A549 (cell line): ENCODE measurements around the gene MAP3K8. TPM values are rescaled to one million over a fixed set of nuclear protein-coding genes. Genes with fewer than 3 reads are reported as not detected.
A peak's percentile ranks its signal among the peaks of the same experiment; 100 is the strongest.

Experiments
- ATAC-seq, 2 experiments: fragments of 200-7000 bp in 1 of 2; fragments of >200 bp in 1 of 2; cut with Nextera tagmentation in 1 of 2; cut with Tn5 transposase in 1 of 2; 3 replicates each; pipeline versions ENCODE4 v1.8.0 to v1.9.1; 2018 to 2020; ENCODE audit warnings: mild to moderate bottlenecking in 1 of 2, moderate library complexity in 1 of 2
- CTCF ChIA-PET: fragments of 300-600 bp; sonication (Branson Sonifier 250); formaldehyde crosslinking; extraction: SDS; loops from one replicate; lab custom pipeline; 2021; ENCODE audit warnings: antibody characterized with exemption, inconsistent platforms; lab: Yijun Ruan, JAX
- POLR2A ChIA-PET: fragments of 350-600 bp; formaldehyde crosslinking; extraction: SDS; loops from one replicate; lab custom pipeline; 2021; ENCODE audit warnings: antibody characterized with exemption, inconsistent platforms; lab: Yijun Ruan, JAX
- DNase-seq, 2 experiments: peaks; one replicate each; pipeline versions ENCODE4 v3.0.0 to v3.0.0-alpha.2; 2011 to 2016; ENCODE audit warnings: low read depth in 1 of 2, low spot score in 1 of 2
- FAIRE-seq: peaks from 2 replicates; lab custom pipeline; 2011; peaks lifted over from hg19 to GRCh38; lab: Jason Lieb, UNC
- H3K27ac ChIP-seq, 2 experiments: fragments of >200 bp; sonication (Bioruptor Twin); formaldehyde crosslinking; 3 replicates each; pipeline ENCODE4 v1.5.1; 2016 to 2017
- H3K4me1 ChIP-seq: fragments of >200 bp; sonication (Bioruptor Twin); formaldehyde crosslinking; 3 replicates; pipeline ENCODE4 v1.6.1; 2016
- H3K4me2 ChIP-seq: fragments of >200 bp; sonication (Bioruptor Twin); formaldehyde crosslinking; 3 replicates; pipeline ENCODE4 v1.6.1; 2016
- H3K4me3 ChIP-seq: fragments of >200 bp; sonication (Bioruptor Twin); formaldehyde crosslinking; 3 replicates; pipeline ENCODE4 v1.5.1; 2016
- H3K9me3 ChIP-seq: fragments of >200 bp; sonication (Bioruptor Twin); formaldehyde crosslinking; 3 replicates; pipeline ENCODE4 v1.6.1; 2016
- BHLHE40 ChIP-seq: IDR thresholded peaks from 2 replicates; pipeline ENCODE4 v1.6.1; 2012; ENCODE audit warnings: low read depth, low read length, inconsistent platforms
- CEBPB ChIP-seq, 2 experiments: fragments of >200 bp in 1 of 2; sonication (Bioruptor Twin) in 1 of 2; formaldehyde crosslinking in 1 of 2; IDR thresholded peaks; 2 replicates each; pipeline ENCODE4 v1.6.1; 2012 to 2016
- CHD2 ChIP-seq: fragments of 150-350 bp; IDR thresholded peaks from 2 replicates; pipeline ENCODE4 v1.6.1; 2014; ENCODE audit warnings: low read length; ENCODE audit not compliant: partially characterized antibody
- E2F6 ChIP-seq: IDR thresholded peaks from 2 replicates; pipeline ENCODE4 v1.6.1; 2012; ENCODE audit warnings: low read depth, borderline replicate concordance
- FOSL2 ChIP-seq, 2 experiments: fragments of 450-650 bp in 1 of 2; fragments of >200 bp in 1 of 2; sonication (Bioruptor Twin) in 1 of 2; formaldehyde crosslinking; IDR thresholded peaks; 2 replicates each; pipeline versions ENCODE4 v1.5.0 to v1.6.1; 2016 to 2020; ENCODE audit warnings: mild to moderate bottlenecking in 1 of 2, moderate library complexity in 1 of 2
- GATA3 ChIP-seq: IDR thresholded peaks from 2 replicates; pipeline ENCODE4 v1.6.1; 2012; ENCODE audit warnings: borderline replicate concordance
- HES2 ChIP-seq: fragments of >200 bp; sonication (Bioruptor Twin); formaldehyde crosslinking; IDR thresholded peaks from 2 replicates; pipeline ENCODE4 v1.6.1; 2016
- HEYL ChIP-seq: fragments of 250-450 bp; sonication (Bioruptor Pico); IDR thresholded peaks from 2 replicates; pipeline ENCODE4 v1.8.0; 2021; ENCODE audit warnings: mild to moderate bottlenecking, moderate library complexity
- HOXA7 ChIP-seq: fragments of 250-450 bp; sonication (Bioruptor Pico); IDR thresholded peaks from 2 replicates; pipeline ENCODE4 v1.5.0; 2020; ENCODE audit warnings: mild to moderate bottlenecking, moderate library complexity
- HOXB5 ChIP-seq: fragments of 250-450 bp; sonication (Bioruptor Pico); IDR thresholded peaks from 2 replicates; pipeline ENCODE4 v1.5.0; 2020; ENCODE audit warnings: mild to moderate bottlenecking, moderate library complexity
- JUN ChIP-seq, 2 experiments: fragments of >200 bp; sonication (Bioruptor Twin); formaldehyde crosslinking; IDR thresholded peaks; 2 replicates in 1 of 2; 3 replicates in 1 of 2; pipeline ENCODE4 v1.6.1; 2016 to 2017
- MAFK ChIP-seq: fragments of 450-650 bp; IDR thresholded peaks from 2 replicates; pipeline ENCODE4 v1.6.1; 2014; ENCODE audit not compliant: partially characterized antibody
- MAX ChIP-seq: IDR thresholded peaks from 2 replicates; pipeline ENCODE4 v1.6.1; 2012
- MYC ChIP-seq: IDR thresholded peaks from 2 replicates; pipeline ENCODE4 v1.6.1; 2012; ENCODE audit warnings: mild to moderate bottlenecking, inconsistent platforms, low read length, improper control_type of control experiment, borderline replicate concordance
- NPAS2 ChIP-seq: fragments of 250-450 bp; sonication (Bioruptor Pico); IDR thresholded peaks from 2 replicates; pipeline ENCODE4 v1.8.0; 2022; ENCODE audit warnings: mild to moderate bottlenecking, moderate library complexity, borderline replicate concordance
- POLR2A ChIP-seq: IDR thresholded peaks from 2 replicates; pipeline ENCODE4 v1.6.1; 2012; ENCODE audit warnings: mild to moderate bottlenecking, low read length
- RCOR1 ChIP-seq: fragments of 150-350 bp; IDR thresholded peaks from 2 replicates; pipeline ENCODE4 v1.6.1; 2014; ENCODE audit warnings: antibody characterized with exemption, low read length, low read depth
- SMC3 ChIP-seq: fragments of >200 bp; sonication (Bioruptor Twin); formaldehyde crosslinking; IDR thresholded peaks from 3 replicates; pipeline ENCODE4 v1.6.1; 2018; ENCODE audit warnings: inconsistent platforms
- ZC3H11A ChIP-seq: fragments of 450-650 bp; IDR thresholded peaks from 2 replicates; pipeline ENCODE4 v1.6.1; 2014; ENCODE audit warnings: antibody characterized with exemption, mild to moderate bottlenecking
- ZSCAN20 ChIP-seq: fragments of 250-450 bp; sonication (Bioruptor Pico); IDR thresholded peaks from 2 replicates; pipeline ENCODE4 v1.8.0; 2022; ENCODE audit warnings: mild to moderate bottlenecking, moderate library complexity
- WGBS: methylation state at CpG from one replicate; pipeline ENCODE4 v1.1.6; 2017; ENCODE audit errors: missing lambda C conversion rate; 5-methylcytosine and 5-hydroxymethylcytosine counted together
- polyA plus RNA-seq, 4 experiments: library from polyadenylated mRNA; depleted of rRNA in 3 of 4; stranded (reverse); fragments of >200 nt; fragmentation: RNase III in 1 of 4; extraction: RNeasy Plus Mini Kit Qiagen cat#74134 plus additional on column Dnase treatment in 1 of 4; gene quantifications; 2 replicates in 3 of 4; 3 replicates in 1 of 4; pipeline ENCODE4 v1.2.3, GENCODE V29; 2011 to 2017
- TF ChIP-seq, protein P1 (sequence below): fragments of 250-450 bp; sonication (Bioruptor Pico); IDR thresholded peaks from 2 replicates; pipeline ENCODE4 v1.5.0; 2020; ENCODE audit warnings: low read depth, mild to moderate bottlenecking, moderate library complexity
- TF ChIP-seq, protein P2 (sequence below): fragments of 250-450 bp; sonication (Bioruptor Pico); IDR thresholded peaks from 2 replicates; pipeline ENCODE4 v1.5.0; 2021; ENCODE audit warnings: mild to moderate bottlenecking, moderate library complexity, borderline replicate concordance
- TF ChIP-seq, protein P3 (sequence below): IDR thresholded peaks from 2 replicates; pipeline ENCODE4 v1.6.1; 2012

MAP3K8 gene
- polyA plus RNA-seq, 2 of the 4 experiments (the other 2 are of a cell fraction): 26.4 to 50.8 TPM

- ATAC-seq: no peak
- no peaks in the 10 kb centered on the region for H3K9me3 ChIP-seq
- no peak overlapping the region for H3K4me2 ChIP-seq
- no peak overlapping the region for H3K4me3 ChIP-seq
- DNase-seq: no peak
- FAIRE-seq: no peak
- WGBS: 75% methylated on average over 13 of the region's 13 CpGs
- ChIA-PET CTCF (interaction anchor here (0.9 kb wide), 2 partner anchors 195 to 389 kb away, joined by 3 read pairs; no protein-coding TSS in a partner anchor), POLR2A (no interaction called here)
- no peak overlapping the region for H3K27ac ChIP-seq
- TF ChIP-seq, protein P1, sequence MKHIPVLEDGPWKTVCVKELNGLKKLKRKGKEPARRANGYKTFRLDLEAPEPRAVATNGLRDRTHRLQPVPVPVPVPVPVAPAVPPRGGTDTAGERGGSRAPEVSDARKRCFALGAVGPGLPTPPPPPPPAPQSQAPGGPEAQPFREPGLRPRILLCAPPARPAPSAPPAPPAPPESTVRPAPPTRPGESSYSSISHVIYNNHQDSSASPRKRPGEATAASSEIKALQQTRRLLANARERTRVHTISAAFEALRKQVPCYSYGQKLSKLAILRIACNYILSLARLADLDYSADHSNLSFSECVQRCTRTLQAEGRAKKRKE: no peak
- TF ChIP-seq BHLHE40 (no peak), MYC (no peak), HOXA7 (no peak)
- H3K4me1 ChIP-seq: no peaks in the 10 kb centered on the region
Observed at GRCh38 chr10:30386801-30387588, 47.0 kb upstream of the MAP3K8 start.

DNA sequence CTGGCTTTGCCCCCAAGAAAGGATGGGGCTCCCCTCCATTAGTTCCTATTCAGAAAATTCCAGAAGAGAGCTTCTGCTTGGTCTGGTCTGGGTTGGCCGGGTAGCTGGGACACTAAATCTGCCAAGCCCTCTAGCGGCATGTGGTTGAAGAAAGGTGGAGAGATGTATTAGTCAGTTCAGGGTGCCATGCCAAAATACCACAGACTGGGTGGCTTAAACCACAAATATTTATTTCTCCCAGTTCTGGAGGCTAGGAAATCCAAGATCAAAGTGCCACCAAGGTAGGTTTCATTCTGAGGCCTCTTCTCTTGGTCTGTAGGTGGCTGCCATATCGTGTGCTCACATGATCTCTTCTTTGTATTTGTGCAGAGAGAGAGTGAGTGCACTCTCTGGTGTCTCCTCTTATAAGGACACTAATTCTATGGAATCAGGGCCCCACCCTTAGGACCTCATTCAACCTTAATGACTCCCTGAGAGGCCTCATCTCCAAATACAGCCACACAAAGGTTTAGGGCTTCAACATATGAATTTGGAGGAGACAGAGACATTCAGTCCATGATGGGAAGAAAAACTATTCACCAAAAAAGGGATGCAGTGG lies 46.2 kb upstream of the MAP3K8 start:
- H3K4me3 ChIP-seq: no peak overlapping the region
- TF ChIP-seq, protein P2, sequence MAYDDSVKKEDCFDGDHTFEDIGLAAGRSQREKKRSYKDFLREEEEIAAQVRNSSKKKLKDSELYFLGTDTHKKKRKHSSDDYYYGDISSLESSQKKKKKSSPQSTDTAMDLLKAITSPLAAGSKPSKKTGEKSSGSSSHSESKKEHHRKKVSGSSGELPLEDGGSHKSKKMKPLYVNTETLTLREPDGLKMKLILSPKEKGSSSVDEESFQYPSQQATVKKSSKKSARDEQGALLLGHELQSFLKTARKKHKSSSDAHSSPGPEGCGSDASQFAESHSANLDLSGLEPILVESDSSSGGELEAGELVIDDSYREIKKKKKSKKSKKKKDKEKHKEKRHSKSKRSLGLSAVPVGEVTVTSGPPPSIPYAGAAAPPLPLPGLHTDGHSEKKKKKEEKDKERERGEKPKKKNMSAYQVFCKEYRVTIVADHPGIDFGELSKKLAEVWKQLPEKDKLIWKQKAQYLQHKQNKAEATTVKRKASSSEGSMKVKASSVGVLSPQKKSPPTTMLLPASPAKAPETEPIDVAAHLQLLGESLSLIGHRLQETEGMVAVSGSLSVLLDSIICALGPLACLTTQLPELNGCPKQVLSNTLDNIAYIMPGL (CRISPR knock-in tag): no peak
- no peak for TF ChIP-seq SMC3
- TF ChIP-seq MYC: no peak
- no peak for TF ChIP-seq POLR2A
- 46% methylated on average over 3 of the region's 3 CpGs for WGBS
- H3K9me3 ChIP-seq: no peaks in the 10 kb centered on the region
- DNase-seq (peak in 1 of 2 experiments; percentile 21), ATAC-seq (no peak), FAIRE-seq (no peak)
- H3K4me1 ChIP-seq: peaks cover 5% of the 10 kb centered on the region; the same call in 1 of the 3 replicates
- H3K27ac ChIP-seq: no peak overlapping the region
- no peak overlapping the region for H3K4me2 ChIP-seq
- ChIA-PET CTCF (interaction anchor here (0.9 to 1.3 kb wide), 4 partner anchors 19 to 389 kb away, joined by 3 to 5 read pairs (median 4); no protein-coding TSS in a partner anchor), POLR2A (no interaction called here)

- no peak overlapping the region for H3K4me3 ChIP-seq
- peaks cover 7% of the 10 kb centered on the region; the same call in 1 of the 3 replicates for H3K4me1 ChIP-seq
- FAIRE-seq: no peak
- 39% methylated on average over 1 of the region's 1 CpG for WGBS
- no peak for DNase-seq
- no peak overlapping the region for H3K27ac ChIP-seq
- TF ChIP-seq MAFK (peak; percentile 89), POLR2A (no peak)
- ChIA-PET CTCF (interaction anchor here (1.1 to 7.1 kb wide), 2 partner anchors 11 to 198 kb away, joined by 5 to 216 read pairs; no protein-coding TSS in a partner anchor), POLR2A (interaction anchor here (0.5 to 1.1 kb wide), 2 partner anchors 40 to 190 kb away, joined by 3 to 4 read pairs; partner anchors contain the start of gene MTPAP)
- no peaks in the 10 kb centered on the region for H3K9me3 ChIP-seq
- no peak overlapping the region for H3K4me2 ChIP-seq
- ATAC-seq: no peak
Observed at GRCh38 chr10:30389543-30389942, 44.4 kb upstream of the MAP3K8 start.

DNA sequence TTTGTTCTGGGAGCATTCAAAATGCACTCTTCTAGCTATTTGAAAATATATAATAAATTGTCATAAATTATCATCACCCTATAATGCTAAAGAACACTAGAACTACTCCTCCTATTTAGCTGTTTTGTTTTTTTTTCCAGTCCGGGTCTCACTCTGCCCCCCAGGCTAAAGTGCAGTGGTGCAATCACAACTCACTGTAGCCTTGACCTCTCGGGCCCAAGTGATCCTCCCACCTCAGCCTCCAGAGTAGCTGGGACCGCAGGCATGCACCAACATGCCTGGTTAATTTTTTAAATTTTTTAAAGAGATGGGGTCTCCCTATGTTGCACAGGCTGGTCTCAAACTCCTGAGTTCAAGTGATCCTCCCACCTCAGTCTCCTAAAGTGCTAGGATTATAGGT lies 43.8 kb upstream of the MAP3K8 start:
- H3K4me2 ChIP-seq: no peak overlapping the region
- POLR2A ChIA-PET: interaction anchor here (0.5 to 1.1 kb wide), 3 partner anchors 41 to 210 kb away, joined by 3 to 4 read pairs (median 3); partner anchors contain the start of gene MTPAP
- 60% methylated on average over 3 of the region's 3 CpGs for WGBS
- no peak for FAIRE-seq
- no peak overlapping the region for H3K4me3 ChIP-seq
- H3K4me1 ChIP-seq: peaks cover 7% of the 10 kb centered on the region; the same call in 1 of the 3 replicates
- H3K9me3 ChIP-seq: no peaks in the 10 kb centered on the region
- no peak for ATAC-seq
- CTCF ChIA-PET: interaction anchor here (3.0 to 7.1 kb wide), 2 partner anchors 31 to 197 kb away, joined by 12 to 216 read pairs; no protein-coding TSS in a partner anchor
- DNase-seq: no peak
- 0 out of 6 replicates have a peak overlapping the region, but pooled peaks of 1 of the 2 experiments have one; percentile 24 for H3K27ac ChIP-seq
- TF ChIP-seq MYC: no peak
- no peak for TF ChIP-seq ZSCAN20 (CRISPR knock-in tag)
- TF ChIP-seq NPAS2: no peak
- no peak for TF ChIP-seq MAX
- no peak for TF ChIP-seq CEBPB (IDR thresholded peaks at IDR 0.05)
- no peak for TF ChIP-seq CHD2
- TF ChIP-seq GATA3: no peak
- no peak for TF ChIP-seq HES2
- TF ChIP-seq HOXB5 (CRISPR knock-in tag): no peak
- TF ChIP-seq RCOR1: no peak
- no peak for TF ChIP-seq E2F6
- no peak for TF ChIP-seq JUN (IDR thresholded peaks at IDR 0.05)
- TF ChIP-seq HEYL (CRISPR knock-in tag): no peak
- TF ChIP-seq, protein P3, sequence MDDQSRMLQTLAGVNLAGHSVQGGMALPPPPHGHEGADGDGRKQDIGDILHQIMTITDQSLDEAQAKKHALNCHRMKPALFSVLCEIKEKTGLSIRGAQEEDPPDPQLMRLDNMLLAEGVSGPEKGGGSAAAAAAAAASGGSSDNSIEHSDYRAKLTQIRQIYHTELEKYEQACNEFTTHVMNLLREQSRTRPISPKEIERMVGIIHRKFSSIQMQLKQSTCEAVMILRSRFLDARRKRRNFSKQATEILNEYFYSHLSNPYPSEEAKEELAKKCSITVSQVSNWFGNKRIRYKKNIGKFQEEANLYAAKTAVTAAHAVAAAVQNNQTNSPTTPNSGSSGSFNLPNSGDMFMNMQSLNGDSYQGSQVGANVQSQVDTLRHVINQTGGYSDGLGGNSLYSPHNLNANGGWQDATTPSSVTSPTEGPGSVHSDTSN: no peak
- TF ChIP-seq ZC3H11A: no peak
- TF ChIP-seq FOSL2 (IDR thresholded peaks at IDR 0.05): no peak
- no peak for TF ChIP-seq FOSL2 (CRISPR knock-in tag; IDR thresholded peaks at IDR 0.05)
